Ovary (tissue), 3 donors: Measurements from ENCODE around the gene HEATR9.

Source experiments
- CTCF ChIP-seq, 3 donors: fragments of 450-650 bp in 2 of 3; fragments of 200-600 bp in 1 of 3; IDR thresholded peaks; one replicate each; pipeline versions ENCODE4 v1.5.1 to v1.8.0; 2016 to 2022; ENCODE audit warnings: antibody characterized with exemption in 3 of 3, mild to moderate bottlenecking in 1 of 3
- EP300 ChIP-seq: sonication (generic); formaldehyde crosslinking; IDR thresholded peaks from one replicate; pipeline ENCODE4 v1.6.1; 2017; ENCODE audit warnings: antibody characterized with exemption
- POLR2A ChIP-seq: fragments of 450-650 bp; IDR thresholded peaks from one replicate; pipeline ENCODE4 v1.6.1; 2017; ENCODE audit warnings: antibody characterized with exemption, mild to moderate bottlenecking, moderate library complexity
- donor health status: DM: no; HTN: no; CAD: no.

GRCh38 chr17:35907691-35908090 lies 39.0 kb upstream of the HEATR9 start:
- TF ChIP-seq CTCF (IDR thresholded peaks at IDR 0.05) (no peak), POLR2A (no peak), EP300 (no peak)
